Activated CD4-positive, alpha-beta T cell treated with anti-CD3 and anti-CD28 coated beads for 4 hours (primary cell): ENCODE measurements around the gene EPS8.
"Not testable (repeated sequence)": the region's sequence is repeated elsewhere in the genome, so short reads cannot be mapped to it uniquely, and the experiment has no call there.

Experiments
- DNase-seq, 2 donors: peaks; one replicate each; pipeline ENCODE4 v3.0.0-alpha.2; 2020

EPS8 gene

DNA sequence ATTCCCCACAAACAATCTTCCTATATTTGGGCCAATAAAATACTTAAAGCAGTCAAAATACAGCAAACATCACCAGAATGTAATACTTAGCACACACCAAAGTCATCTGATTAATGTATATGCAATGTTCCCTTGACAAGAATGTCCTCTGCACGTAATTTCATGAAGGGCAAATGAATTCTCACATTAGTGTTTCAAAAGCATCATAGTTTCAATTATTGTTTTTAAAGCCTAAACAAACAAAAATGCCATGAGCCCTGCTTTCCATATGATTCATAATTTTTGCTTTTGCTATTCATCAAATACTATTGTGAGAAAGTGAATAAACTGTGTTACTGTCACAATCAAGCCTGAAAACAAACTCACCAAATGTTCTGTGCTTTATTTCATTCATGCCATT lies 156.0 kb downstream of the EPS8 start:
- DNase-seq = no peak

DNA sequence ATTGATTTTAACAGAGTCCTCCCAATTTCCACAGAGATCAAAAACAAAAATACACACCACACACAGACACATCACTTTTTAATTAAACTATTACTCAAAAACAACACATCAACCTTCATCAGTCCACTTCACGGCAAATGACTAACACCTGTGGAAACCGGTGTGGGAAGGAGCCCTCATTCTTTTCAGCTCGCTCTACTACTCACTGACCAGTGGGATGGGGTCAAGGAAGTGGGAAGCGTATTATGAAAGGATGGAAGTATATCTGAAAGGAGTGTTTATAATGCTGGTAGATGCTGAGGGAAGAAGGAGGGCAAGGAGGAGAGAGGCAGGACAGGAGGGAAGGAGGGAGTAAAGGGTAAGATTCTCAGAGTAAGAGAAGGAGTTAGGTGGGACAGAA lies 156.5 kb downstream of the EPS8 start:
- DNase-seq = no peak

GRCh38 chr12:15631007-15631715 lies 158.0 kb downstream of the EPS8 start:
- no peak for DNase-seq

- no peak for DNase-seq
Observed at GRCh38 chr12:15629761-15630160, 159.4 kb downstream of the EPS8 start.

GRCh38 chr12:15629108-15629507 lies 160.1 kb downstream of the EPS8 start:
- no peak for DNase-seq

DNA sequence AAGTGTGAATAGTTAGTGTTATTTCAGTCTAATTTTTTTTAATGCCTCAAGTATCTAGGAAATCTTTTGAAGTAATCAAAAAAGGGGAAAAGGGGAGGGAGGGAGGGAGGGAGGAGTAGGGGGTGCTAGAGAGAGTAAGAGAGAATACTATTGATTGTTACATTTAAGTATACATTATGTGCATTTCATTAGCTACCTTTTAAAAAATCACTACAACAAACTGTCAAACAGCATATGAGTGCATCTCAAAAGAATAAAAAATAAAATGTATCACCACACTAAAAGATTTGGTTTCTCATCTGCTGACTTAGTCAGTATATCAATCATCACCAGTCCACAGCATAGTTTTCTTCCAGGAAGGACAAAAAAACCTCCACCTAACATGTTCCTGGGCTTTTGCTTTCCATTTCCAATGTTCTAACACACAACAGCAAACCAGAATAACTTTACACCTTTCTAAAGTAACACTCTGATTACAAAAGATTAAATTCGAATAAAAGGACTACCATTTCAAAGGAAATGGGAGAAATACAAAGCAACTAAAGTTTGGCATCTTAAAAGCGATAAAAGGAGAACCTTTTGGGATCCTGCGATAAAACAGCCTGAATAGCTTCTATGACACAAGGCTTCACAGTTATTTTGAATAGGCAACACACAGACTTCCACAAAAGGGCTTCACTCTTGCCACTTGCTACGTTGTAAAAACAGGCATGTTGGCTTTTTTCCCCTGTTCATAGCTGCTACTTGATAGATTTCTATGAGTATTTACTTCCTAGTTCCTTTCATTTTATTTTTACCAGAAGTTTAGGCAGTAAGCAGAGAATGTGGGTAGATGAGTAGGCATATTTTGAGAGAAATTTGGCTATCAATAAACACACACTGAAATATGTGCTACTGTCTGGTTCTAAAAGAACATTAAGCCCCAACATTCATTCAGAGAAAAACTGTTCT lies 160.9 kb downstream of the EPS8 start:
- DNase-seq = no peak

GRCh38 chr12:15625075-15625474 lies 164.1 kb downstream of the EPS8 start:
- no peak for DNase-seq

- no peak for DNase-seq
Observed at GRCh38 chr12:15620741-15621539, 168.2 kb downstream of the EPS8 start.

DNA sequence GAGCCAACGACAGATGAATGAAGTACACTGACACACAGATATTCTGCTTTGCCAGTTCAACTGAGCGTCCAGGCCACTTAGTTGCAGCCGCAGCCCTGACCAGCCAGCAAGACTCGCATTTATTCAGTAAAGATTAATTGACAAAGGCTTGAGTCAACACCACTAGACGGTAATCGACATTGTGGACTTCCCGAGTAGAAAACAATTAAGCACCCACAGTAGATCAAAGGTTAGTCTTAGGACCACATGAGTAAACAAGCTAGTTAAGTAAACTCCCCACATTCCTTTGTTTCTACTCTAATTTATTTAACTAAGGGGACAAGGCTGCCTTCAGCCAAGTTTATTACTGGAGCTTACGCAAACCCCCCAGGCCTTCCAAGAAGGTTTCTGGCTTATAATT lies 172.7 kb downstream of the EPS8 start:
- not testable (repeated sequence) for DNase-seq

DNA sequence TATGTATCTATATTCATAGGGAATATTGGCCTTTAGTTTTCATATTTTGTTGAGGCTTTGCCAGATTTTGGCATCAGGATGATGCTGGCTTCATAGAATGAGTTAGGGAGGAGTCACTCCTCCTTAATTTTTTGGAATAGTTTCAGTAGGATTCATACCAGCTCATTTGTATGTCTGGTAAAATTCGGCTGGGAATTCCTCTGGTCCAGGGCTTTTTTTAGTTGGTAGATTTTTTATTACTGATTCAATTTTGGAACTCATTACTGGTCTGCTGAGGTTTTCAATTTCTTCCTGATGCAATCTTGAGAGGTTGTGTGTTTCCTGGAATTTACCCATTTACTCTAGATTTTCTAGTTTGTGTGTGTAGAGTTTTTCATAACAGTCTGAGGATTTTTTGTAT lies 175.2 kb downstream of the EPS8 start:
- no peak for DNase-seq

DNA sequence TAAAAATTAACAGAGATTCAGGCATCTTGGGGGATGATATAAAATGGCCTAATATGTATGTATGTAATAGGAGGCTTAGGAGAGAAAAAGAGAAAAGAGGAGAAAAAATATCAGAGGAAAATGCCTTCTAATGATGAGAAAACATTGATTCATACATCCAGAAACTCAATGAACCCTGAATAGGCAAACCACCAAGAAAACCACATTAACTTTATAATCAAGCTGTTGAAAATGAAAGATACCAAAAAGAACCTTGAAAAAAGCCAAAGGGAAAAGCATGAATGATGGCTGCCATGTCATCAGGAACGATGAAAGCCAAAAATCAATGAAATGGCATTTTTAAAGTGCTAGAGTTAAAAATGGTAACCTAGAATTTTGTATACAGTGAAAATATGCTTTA lies 180.2 kb downstream of the EPS8 start:
- no peak for DNase-seq

GRCh38 chr12:15608406-15608805 lies 180.8 kb downstream of the EPS8 start:
- DNase-seq = no peak

DNA sequence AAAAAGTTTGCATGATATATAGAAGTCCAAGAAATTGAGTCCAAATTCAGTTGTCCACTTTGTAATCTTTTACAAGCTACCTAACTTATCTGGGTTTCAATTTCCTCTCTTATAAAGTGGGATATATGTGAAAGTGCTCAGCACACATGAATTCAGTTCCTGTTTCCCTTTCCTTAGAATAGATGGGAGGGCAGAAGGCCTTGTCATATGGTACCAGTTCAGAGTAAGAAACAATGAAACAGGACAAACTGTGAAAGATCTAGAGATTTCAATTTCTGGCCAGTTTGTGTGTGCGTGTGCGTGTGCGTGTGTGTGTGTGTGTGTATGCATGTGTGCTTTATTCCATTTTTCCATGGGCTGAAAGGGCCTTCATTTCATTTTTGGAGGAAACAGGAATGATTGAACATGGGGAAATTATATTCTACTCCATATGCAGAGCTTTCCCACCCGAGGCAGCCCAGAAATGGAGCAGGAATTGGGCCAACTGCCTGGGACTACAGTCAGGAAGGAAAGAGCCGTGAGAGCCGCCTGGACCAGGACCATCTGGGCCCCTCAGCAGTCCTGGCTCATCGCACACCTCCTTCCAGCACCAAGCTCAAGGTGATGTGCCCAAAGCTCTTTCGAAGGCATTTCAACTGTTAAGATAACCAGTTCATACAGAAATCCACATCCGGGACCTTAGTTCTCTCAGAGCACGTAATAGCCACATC lies 183.2 kb downstream of the EPS8 start:
- no peak for DNase-seq

DNA sequence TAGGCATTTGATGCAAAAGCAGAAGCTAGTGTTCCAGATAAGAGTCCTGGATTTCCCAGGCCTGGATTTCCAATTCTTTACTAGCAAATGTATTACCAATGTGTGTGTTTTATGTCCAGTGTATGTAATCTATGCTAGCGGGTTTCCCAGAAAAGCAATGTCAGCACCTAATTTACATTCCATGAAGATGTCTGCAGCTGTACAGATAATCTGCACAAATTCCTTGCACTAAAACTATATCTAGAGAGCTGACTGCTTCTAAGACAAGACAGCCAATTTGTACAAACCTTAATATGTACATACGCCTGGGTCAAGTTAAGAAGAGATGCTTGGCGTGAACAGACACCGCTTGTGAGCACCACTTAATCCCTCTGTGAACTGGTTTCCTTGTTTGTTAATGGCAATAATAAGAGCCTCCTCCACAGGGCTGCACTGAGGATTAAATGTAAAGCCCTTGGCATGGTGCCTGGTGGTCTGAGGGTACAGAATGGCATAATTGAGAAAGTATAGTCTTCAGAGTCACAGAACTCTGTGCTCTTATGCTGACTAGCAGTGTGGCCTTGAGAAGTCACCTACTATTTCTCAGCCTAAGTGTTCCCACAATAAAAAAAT lies 185.6 kb downstream of the EPS8 start:
- DNase-seq = no peak

DNA sequence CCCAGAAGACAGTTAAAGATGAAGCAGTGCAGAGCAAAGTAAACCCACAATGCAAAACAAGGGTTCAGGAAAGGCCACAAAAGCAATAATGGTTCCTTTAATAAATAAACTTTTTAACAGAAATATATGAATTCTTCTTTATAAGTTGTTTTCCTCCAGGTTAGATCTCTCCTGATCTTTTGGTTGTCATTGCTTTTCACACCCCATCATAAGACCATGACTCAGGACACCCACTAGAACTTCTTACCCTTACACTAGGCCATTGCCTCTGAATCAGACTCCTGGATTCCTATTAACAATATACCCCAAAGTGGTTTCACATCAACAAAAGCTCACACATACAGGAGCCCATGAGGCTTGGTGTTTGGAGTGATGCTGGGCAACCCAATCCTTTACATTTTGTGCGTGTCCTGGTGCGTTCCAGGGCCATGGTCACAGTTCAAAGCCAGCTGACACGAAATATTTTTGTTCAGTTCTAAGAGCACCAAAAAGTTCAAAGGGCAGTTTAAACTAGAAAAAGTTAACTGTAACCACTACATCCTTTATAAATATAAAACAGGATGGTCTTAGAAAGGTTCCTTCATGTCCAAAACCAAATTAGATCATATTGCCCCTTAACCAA lies 187.0 kb downstream of the EPS8 start:
- no peak for DNase-seq

DNA sequence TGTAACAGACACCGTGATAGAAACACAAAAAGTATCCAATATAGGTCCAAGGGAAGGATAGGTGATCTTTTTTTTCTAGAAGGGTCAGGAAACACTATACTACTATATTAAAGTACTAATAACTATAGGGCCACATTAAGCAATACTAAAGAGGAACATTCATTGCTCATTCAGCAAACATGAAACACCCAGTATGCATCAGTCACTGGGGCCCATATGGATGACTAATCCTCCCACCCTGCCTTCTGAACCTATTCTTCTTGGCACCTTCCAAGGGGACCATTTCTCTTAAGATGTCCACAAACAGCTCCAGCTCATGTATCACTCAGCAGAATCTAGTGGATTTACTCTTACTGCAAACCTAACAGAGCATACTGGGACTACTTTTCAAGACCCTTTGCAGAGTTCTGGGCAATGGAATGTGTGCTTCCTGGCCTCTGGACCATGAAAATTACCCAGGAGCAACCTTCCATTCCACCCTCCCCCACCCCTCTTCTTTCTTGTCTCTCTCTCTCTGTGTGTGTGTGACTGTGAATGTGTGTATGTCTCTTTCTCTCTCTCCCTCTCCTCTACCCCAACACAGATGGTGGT lies 187.9 kb downstream of the EPS8 start:
- no peak for DNase-seq

- DNase-seq = no peak
Observed at GRCh38 chr12:15600223-15600935, 188.8 kb downstream of the EPS8 start.

DNA sequence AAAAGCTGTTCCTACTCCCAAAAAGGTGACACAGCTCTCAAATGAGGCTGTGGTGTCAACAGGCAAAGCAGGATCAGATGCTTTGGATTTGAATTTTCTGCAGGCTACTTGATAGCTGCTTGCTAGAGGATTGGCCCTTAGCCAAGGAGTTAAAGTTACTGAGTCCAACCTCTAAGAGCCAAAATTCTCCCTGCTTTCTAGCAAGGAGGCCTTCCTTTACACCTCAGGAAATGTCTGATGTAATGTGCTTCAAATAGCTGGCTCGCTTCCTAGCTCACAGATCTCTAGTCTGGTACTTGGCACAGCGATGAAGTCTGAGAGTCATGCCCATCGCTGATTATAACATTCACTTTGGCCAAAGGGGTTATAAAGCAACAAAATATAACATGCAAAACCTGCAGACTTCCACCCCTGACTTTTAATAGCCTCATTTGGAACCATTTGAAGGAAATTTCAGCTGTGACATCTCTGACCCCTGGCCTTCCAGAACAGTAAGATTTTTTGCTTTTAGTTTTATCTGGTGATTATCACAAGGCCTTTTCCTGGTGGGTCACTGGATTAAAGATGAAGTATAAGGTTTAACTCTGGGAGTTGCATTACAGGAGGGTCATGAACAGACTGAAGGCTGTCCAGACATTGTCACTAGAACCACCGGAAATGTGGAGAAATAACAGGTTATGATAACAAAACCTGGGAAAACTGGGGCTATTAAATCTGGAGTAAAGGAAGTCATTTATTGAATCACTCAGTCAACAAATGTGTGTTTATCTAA lies 189.7 kb downstream of the EPS8 start:
- DNase-seq = no peak

DNA sequence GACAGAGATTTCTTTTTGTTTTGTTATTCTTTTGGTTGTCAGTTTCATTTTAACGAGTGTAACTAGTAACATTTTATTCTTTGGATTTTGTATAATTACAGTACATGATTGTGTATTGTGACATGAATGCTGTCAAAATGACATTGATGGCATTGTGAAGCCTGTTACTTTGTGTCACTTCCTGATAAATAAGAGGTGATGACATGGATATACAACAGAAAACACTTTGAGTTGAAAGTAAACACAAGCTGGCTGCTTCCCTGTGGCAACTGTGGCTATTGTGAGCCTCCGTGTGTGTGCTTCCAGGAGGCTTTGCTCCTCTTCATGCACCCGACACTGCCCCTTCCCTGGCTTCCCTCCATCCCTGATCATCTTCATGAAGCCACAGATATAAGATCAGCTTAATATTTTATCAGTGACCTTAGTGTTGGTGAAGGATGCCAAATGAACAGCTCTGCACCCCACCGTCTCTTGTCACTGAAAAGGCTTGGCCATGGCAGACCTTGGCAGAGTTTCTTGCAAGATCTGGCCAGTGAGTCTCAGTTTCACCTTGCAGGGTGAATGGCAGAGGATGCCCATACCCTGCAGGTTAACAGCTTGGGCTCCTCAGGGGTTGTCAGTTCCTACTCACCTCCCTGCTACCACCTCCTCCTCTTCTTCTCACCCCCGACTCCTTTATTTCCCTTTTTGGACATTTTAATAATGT lies 191.9 kb downstream of the EPS8 start:
- no peak for DNase-seq
